NCI-H524 treated with DMSO at 0.1 percent for 48 hours (cell line): ENCODE measurements around the gene RASL10A.
A peak's percentile ranks its signal among the peaks of the same experiment; 100 is the strongest.

ENCODE experiments used
- DNase-seq: peaks from one replicate; lab custom pipeline; 2025; lab: John Stamatoyannopoulos, UW

Gene RASL10A

DNA sequence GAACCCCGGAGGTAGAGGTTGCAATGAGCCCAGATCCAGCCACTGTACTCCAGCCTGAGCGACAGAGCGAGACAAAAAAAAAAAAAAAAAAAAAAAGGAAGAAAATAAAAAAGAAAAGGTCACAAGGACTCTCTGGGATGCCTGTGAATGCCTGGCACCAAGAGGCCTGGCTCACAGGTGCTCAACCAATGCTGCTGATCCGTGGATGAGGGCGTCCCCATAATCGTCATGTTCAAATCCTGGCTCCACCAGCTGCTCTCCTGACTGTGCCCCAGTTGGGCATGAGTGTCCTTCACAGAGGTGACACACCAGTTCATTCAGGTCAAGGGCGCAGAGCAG is 9.7 kb downstream of the RASL10A start:
- no peak for DNase-seq

DNA sequence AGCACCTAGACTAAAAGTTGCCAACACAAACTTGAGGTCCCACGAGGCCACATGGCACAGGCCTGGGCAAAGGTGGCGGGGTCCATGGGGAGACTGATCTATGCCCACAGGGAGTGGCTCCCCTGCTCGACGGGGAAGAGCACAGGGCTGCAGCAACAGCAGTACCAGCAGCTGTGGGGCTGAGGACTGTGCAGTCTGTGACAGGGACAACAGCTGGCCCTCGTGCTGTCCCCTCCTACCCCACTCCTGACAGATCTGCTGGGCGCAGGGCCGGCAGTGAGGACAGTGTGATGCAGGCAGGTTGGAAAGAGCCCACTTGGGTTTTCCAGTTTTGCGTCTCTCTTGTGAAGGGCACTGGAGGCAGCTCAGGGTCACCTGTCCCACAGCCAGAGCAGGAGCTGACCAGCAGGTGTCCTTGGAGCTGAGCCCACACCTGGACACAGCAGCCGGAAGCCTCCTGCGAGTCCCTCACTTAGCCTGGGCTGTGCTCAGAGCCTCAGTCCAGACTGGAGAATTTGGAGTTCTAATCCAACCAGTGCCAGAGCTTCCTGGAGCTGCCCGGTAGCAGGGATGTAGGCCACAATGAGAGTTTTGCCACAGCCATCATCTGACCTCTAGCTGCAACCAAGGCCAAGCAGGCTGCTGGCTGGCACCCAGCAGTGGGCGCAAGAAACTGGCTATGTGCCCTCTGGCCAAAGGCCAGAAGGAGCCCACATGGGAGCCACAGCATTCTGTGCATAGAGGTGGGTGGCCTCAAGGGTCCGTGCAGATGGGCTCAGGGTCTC is 12.6 kb downstream of the RASL10A start:
- DNase-seq: peak; percentile 22

DNA sequence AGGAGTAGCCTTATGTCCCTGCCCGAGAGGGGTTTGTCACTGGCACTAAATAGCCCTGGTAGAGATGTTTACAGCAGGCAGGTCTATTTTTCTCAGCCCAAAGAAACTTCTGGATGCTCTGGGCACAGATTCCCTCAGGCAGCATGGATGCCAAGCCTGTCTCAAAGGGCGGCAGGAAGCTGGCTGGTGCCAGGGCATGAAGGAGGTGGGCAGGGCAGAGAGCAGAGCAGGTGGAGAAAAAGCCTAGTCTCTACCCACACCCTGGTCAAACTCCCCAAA is 13.2 kb downstream of the RASL10A start:
- no peak for DNase-seq

DNA sequence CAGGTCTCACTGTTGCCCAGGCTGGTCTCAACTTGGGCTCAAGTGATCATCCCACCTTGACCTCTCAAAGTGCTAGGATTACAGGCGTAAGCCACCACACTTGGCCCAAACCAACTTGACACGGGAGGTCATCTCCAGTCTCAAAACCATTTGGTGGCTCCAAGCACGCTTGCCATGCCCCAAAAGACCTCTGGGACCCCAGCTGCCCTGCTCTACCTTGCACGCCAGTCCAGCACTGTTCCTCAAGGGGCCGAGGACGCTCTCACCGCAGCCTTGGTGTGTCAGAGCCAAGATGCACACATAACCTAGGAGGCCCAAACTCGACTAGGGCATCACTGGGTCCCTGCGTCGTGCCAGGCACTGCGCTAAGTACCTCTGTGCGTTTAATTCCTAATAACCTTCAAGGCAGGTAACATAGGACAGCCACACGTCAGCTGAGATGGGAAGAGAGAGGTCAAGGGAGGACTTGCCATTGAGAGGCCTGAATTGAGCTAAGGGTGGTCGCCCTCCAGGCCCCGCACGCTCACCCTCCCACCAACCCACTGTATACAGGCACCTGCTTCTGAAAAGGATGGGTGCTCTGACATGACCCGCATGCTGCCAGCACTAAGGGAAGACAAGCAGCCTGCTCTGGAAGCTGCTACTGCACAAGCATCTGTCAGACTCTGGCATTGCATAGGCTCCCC is 13.6 kb downstream of the RASL10A start:
- no peak for DNase-seq

DNA sequence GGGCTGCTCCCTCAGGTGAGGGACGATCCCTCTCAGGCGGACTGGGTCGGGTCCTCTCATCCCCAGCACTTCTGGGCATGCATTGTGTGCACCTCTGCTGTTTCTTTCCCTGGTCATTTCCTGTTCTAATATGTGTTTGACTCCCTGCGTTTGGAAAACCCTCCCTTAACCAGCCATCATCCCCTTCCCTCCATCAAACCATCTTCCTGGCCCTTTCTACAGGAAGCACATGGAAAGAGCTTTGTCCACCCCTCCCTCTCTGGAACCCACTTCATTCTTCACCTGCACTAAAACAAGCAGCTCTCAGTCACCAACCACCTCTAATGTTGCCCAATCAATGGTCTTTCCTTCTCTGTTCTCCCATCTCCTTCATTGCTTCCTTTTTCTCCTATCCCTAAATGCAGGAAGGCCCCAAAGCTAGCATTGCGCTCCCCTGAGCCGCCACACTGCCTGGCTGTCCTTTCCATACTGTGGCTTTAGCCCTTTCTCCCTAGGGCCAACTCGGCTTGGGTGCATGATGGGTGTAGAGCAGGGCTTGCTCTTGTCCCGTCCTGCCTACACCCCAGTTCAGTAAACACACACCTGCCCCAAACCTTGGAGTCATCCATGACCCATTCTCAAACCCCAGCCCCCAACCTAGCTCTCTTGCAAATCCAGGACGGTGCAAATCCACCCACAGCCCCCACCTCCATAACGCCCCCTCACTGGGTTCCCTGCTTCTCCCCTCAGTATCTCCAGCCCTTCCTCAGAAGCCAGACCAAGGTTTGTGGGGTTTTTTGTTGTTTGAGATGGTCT is 14.5 kb downstream of the RASL10A start:
- DNase-seq: no peak

DNA sequence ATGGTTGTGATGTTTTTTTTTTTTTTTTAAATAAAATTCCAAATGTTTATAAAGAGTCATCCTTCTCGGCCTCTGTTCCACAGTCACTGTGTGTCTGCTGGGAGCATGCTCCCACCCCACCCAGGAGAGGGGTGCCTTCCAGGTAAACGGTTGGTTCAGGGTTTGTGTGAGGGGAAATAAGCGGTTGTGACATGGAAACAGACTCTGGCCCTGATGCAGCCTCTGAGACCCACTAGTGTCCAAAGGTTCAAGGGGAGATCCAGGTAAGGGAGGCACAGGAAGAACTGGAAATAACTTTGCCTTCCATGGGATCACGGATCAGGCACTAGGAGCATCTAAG is 15.1 kb downstream of the RASL10A start:
- DNase-seq: no peak

DNA sequence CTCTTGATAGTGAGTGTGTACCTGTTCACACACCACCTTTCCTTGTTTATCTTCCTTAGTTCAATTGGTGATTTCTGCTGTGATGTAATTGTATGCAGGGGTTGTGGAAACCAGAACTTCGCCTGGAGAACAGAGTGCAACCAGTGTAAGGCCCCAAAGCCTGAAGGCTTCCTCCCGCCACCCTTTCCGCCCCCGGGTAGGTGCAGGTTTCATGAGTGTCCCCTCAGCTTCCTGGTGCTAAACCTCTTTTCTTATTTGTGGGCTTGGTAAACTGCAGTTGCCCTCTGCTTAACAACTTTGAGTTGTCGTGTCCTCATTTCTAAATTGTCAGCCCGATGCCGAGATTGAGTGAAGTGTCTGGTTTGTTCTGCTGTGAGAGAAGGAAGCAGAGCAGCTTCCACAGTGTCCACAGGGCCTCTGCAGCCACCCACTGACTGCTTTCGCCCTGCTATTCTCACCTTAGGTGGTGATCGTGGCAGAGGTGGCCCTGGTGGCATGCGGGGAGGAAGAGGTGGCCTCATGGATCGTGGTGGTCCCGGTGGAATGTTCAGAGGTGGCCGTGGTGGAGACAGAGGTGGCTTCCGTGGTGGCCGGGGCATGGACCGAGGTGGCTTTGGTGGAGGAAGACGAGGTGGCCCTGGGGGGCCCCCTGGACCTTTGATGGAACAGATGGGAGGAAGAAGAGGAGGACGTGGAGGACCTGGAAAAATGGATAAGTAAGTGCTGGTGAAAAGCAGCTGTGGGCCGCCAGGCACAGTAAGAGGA is 16.2 kb downstream of the RASL10A start:
- no peak for DNase-seq

DNA sequence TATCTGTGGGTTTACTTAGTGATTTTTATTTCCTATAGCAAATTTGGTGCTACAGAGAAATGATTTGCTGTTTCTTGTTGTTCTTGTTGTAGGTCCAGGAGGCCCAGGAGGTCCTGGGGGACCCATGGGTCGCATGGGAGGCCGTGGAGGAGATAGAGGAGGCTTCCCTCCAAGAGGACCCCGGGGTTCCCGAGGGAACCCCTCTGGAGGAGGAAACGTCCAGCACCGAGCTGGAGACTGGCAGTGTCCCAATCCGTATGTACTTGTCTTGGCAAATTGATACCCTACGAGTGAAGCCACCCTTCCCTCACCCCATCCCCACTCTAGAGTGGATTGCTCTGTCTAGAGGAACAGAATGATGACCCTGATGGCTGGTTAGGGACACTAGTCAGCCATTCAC is 16.9 kb downstream of the RASL10A start:
- no peak for DNase-seq

DNA sequence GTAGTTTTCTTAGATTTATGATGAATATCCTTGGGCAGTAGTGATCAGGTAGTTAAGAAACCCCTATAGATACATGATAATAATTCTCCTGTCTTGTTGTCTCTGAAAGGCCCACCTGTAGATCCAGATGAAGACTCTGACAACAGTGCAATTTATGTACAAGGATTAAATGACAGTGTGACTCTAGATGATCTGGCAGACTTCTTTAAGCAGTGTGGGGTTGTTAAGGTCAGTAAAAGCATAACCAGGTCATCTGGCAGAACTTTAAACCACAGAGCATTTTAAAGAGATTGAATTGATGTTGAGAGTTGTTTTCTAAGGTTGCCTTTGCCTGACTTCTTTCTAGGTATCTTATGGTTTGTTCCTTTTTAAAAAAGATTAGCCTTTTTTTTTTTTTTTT is 23.1 kb downstream of the RASL10A start:
- DNase-seq: no peak

DNA sequence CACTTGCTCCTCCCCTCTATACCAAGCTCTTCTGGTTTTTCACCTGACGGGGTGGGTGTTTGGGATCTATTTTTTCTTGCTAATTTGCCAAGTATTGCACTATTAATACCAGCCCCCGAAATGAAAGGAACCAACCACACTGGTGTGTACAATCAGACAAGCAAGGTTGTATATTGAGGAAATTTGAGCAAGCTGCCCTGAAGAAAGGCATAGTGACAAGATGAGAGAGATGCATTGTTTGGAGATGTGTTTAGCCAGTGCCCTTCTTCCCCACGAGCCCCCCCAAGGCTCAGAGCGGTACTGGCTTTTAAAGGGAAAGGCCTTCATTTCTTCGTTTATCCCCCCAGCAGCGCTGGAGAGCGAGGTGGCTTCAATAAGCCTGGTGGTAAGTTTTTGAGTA is 24.3 kb downstream of the RASL10A start:
- no peak for DNase-seq

DNA sequence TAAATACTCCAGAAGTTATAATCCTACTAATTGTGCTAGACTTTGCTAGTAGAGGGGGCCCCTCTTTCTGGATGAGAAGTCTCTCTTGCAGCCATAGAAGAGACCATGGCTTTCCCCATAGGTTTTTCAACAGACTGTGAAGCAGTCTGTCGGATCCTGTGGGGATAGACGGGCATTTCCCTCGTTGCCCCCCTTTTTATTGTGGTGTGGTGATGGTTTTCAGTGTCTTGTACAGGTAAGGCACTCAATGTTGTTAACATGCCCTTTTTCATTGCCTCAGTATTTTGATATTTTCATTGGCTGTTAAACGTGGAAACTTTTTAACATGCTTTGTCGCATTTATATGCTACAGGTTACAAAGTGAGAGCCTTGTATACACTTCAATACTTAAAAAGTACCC is 25.4 kb downstream of the RASL10A start:
- DNase-seq: no peak

DNA sequence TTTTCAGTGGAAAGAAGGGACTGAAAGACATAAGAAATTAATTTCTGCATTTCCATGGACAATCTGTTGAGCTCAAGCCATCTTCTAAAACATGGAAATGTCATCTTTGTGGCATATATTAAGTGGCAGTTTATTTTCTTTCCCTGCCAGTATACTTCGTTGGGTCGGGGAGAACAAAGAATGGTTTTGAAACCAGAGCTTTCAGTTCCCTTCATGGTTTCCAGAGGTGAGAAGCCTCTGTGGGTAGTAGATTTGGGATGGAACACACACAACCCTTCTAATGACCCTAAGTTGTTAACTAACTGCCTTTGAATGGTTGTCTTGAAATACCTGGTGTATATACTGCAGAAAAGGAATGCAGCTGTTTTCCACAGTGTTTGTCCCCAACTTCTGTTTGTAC is 26.7 kb downstream of the RASL10A start:
- no peak for DNase-seq

DNA sequence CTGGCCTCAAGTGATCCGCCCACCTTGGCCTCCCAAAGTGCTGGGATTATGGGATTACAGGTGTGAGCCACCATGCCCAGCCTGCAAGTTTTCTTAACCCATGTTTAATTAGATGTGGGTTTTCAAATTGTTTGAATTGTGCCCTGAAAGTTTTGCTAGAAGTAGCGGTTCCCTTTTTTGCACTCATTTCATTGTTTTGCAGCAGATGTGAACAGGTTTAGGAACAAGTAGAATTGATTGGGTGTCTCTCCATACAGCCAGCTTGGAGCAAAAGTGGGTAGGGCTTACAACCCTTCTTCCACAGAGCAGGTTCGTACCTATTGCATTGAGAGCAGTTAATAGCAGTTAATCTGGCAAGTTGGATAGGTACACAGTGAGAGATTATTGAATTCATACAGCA is 31.3 kb downstream of the RASL10A start:
- no peak for DNase-seq

DNA sequence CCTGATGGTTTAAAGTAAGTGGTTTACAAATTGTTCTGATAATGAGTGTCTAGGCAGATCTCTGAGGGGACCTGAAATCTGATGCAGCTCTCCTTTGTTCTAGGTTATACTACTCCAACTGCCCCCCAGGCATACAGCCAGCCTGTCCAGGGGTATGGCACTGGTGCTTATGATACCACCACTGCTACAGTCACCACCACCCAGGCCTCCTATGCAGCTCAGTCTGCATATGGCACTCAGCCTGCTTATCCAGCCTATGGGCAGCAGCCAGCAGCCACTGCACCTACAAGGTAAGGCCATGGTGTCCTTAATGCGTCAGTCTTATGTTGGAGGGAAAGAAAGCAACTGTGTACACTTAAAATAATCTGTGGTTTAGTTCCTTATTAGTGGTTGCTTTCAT is 37.6 kb downstream of the RASL10A start:
- DNase-seq: no peak

DNA sequence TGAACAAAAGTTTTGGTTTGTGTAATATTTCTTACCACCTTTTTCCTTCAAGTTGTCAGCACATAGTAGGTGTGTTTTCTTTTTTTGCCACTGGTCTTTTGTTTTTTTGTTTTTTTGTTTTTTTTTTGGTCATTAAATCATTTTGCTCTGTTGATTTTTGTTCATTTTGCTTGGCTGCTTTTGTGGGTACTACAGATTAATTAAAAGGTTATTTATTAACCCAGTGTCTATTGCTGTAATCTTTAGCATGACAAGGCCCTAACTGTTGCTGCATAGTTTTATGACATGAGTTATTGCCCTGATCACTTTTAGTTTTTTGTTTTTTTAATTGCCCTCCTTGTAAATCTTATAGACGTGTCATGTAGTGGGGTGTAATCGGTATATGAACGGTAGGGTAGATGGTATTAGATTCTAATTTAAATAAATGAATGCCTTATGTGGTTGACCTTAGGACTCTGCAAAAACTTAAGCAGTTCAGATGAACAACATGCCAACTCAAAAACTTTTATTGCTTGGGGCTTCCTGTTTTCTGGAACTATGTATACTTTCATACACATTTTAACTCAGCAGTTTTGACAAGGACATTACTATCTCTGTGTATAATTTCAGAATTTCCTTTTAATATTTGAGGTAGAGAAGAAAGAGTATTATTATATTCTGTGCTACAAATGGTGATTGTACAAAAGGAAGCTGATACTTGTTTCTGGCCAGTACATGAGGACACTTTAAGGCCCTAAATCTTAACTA is 39.5 kb downstream of the RASL10A start:
- no peak for DNase-seq

DNA sequence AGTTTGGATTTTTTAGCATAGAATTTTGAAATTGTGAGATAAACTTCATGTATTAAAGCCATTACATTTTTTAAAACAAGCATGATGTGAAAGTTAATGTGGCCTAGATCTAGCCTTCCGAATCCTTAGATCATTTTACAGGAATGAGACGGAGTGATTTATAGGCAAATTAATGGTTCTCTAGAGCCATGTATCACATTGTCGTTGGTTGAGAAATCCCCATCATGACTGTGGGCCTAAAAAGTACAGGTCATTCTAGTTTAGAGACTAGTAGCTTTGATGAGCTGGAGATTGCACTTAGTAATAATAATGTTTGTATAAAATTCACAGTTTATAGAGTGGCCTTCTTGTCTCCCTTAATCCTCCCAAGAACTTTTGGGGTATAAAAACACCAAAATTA is 40.3 kb downstream of the RASL10A start:
- DNase-seq: no peak

DNA sequence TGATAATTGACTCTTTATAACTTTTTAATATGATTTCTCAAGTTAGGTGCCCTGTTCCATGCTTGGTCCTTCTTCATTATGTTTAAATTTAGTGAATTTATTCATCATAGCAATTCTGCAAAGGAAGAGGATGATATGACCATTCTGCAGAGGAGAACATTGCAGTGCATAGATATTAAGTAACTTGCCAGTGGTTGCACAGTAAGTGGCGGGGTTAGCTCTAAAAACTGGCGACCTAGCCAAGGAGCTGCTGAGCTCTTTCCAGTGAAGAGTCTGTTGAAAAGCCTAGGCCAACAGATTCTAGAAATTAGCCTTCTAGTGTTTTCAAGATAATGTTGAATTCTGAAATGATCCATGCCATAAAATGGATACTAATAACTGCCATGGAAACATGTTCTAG is 42.9 kb downstream of the RASL10A start:
- DNase-seq: no peak

DNA sequence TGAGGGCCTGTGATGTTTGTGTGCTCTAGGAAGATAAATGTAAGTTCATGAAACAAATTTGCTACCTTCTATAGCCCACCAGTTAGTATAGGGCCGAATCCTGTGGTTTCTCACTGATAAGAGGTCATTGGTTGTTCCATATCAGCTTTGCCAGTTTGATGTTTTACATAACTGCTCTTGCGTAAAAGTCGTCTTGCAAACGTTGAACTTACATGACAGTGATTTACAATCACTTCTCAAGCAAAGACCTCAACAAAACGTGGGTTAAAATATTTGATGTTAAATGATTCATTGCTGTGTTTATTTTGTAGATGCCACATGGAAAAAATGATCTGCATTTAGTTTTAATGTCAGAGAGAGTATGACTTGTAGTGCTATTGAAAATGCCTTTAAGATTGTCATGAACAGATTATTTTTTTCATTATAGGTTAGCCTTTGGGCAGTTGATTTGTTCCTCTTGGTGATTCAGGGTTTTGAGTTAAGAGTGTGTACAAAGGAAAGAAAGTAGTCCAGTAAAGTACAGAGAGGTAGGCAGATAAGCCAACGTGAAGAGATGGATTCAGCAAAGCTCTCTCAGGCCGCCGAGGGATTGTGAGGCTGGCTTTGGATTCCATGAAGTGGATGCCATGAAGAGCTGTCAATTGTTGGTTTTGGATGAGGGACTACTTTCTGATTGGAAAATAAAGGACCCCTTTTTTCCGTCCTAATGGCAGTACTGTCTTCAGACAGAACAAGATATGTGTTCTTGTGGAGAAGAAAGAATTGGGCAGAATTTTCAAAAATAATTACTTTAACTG is 44.8 kb downstream of the RASL10A start:
- no peak for DNase-seq

DNA sequence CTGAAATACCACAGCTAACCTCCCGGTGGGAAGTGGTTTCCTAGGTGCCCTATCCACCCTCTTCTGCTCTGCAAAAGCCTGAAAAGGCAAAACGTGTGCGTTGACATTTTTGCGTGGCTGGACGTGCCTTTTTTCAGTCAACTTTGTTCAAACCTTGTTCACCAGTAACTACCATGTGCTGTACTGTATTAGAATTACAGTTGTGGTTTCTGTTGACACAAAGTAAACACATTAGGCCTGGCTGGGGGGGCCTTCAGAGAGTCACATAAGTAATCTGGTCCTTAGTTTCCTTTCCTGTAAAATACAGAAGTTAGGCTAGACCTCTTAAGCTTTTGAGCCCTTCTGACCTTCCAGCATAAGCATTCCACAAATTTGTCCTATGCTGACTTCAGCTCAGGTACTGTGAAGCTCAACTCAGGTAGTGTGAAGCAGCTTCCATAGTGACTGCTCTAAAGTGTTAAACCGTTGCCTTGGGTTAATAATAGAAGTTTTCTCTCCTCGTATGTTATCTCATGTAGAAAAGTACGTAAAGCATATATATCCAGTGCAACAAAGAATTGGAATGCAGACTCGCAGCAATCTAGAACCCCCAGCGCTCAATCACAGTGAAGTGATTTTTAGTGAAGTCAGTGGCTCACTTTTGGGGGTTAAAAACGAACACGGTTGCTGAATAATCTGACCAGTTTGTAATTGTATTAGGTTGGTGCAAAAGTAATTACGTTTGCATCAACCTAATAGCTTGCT is 45.6 kb downstream of the RASL10A start:
- DNase-seq: no peak

DNA sequence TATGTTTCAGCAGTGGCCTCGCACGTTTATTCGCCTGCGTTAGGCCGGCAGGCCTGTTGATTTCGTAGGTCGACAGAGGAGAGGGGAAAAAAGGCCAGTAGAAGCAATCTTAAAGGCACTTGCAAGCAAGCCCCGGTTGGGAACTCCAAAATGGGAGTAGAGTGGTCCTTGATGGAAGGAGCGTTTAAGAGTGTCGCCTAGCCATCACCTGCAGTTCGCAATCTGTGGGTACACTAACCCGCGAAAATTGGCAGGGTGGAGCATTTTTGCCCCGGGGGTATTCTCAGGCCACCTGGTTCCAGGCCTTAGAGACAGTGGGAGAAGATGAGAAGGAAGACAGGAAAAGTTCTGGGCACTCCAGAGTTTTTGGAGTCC is 46.3 kb downstream of the RASL10A start:
- no peak for DNase-seq
